ENCODE measurements around the gene SALL1.
A peak's percentile ranks its signal among the peaks of the same experiment; 100 is the strongest.

Gene SALL1

DNA sequence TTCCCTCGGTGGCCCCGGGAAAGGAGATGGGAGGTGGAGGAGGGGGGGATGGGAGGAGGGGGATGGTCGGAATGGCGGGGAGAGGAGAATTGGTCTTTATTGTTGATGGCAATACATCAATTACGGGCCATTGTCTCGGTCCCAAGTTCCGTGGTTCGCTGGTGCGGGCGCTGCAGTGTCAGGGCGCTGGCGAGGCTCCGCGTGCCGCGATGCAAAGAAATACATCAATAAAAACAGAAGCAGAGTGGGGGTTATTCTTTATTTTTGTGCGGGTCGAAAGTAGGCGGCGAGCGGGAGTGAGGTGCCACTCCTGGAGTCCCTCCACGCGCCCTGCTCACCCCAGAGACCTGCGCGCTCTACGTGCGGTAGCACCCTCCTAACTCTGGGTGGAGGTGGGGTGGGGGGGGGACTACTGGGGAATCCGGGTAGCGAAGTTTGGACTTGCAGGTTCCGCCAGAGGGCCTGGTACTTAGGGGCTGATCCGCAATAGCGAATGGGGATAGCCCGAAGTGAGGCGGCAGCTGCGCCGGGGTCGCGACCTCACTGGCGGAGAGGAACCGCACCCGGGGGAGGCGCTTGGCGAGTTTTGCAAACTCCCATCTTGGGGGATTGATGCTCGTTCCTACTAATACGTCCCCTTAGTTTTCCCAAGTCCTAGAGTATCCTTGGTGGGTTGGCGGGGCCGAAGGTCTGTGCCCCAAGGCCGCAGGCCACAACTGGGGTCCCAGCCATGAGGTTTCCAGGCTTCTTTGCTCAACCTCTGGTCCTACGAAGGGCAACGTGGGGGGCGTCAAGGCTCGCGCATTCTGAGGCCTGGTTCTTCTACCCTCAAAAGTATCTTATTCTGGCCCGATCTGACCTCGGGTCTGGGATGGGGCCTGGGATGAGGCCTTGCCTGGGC is 3.5 kb upstream of the SALL1 start:
- Histone ChIP-seq H3K4me3 (ENCODE audit: low read depth, low read length) (no peak overlapping the region), H3K9me3 (no peaks in the 10 kb centered on the region), H3K36me3 (no peaks in the 10 kb centered on the region), H3K27me3 (peaks cover 73% of the 10 kb centered on the region), H3K4me1 (no peaks in the 10 kb centered on the region)
- no peak for DNase-seq
- TF ChIP-seq, protein P1, sequence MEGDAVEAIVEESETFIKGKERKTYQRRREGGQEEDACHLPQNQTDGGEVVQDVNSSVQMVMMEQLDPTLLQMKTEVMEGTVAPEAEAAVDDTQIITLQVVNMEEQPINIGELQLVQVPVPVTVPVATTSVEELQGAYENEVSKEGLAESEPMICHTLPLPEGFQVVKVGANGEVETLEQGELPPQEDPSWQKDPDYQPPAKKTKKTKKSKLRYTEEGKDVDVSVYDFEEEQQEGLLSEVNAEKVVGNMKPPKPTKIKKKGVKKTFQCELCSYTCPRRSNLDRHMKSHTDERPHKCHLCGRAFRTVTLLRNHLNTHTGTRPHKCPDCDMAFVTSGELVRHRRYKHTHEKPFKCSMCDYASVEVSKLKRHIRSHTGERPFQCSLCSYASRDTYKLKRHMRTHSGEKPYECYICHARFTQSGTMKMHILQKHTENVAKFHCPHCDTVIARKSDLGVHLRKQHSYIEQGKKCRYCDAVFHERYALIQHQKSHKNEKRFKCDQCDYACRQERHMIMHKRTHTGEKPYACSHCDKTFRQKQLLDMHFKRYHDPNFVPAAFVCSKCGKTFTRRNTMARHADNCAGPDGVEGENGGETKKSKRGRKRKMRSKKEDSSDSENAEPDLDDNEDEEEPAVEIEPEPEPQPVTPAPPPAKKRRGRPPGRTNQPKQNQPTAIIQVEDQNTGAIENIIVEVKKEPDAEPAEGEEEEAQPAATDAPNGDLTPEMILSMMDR (IDR thresholded peaks at IDR 0.05; ENCODE audit: low read depth, low read length), result no peak

DNA sequence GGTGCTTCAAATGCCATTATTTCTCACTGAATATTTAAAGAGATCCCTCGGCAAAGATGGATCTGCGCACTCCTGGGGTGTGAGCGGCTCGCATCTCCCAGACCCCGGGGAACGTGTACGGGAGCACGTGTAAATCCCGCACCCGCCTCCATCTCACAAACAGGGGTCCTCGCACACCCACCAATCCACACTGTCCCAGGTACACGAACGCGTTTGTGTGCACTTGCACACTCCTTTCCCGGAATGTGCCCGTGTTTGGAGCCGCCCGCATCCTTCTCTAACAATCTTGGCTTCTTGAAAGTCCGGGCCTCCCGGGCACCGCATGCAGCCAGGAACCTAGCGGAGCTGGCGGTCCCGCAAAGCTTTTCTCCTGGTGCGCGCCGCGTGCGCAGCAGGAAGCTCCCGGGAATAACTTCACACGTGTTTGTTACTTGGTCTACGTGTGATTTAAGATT is 2.5 kb upstream of the SALL1 start:
- no peaks in the 10 kb centered on the region for H3K9me3 ChIP-seq
- TF ChIP-seq, protein P1 (IDR thresholded peaks at IDR 0.05; ENCODE audit: low read depth, low read length), result no peak
- no peaks in the 10 kb centered on the region for H3K36me3 ChIP-seq
- H3K27me3 ChIP-seq, result peaks cover 79% of the 10 kb centered on the region
- no peak for DNase-seq
- H3K4me3 ChIP-seq (ENCODE audit: low read depth, low read length), result no peak overlapping the region
- H3K4me1 ChIP-seq, result no peaks in the 10 kb centered on the region

DNA sequence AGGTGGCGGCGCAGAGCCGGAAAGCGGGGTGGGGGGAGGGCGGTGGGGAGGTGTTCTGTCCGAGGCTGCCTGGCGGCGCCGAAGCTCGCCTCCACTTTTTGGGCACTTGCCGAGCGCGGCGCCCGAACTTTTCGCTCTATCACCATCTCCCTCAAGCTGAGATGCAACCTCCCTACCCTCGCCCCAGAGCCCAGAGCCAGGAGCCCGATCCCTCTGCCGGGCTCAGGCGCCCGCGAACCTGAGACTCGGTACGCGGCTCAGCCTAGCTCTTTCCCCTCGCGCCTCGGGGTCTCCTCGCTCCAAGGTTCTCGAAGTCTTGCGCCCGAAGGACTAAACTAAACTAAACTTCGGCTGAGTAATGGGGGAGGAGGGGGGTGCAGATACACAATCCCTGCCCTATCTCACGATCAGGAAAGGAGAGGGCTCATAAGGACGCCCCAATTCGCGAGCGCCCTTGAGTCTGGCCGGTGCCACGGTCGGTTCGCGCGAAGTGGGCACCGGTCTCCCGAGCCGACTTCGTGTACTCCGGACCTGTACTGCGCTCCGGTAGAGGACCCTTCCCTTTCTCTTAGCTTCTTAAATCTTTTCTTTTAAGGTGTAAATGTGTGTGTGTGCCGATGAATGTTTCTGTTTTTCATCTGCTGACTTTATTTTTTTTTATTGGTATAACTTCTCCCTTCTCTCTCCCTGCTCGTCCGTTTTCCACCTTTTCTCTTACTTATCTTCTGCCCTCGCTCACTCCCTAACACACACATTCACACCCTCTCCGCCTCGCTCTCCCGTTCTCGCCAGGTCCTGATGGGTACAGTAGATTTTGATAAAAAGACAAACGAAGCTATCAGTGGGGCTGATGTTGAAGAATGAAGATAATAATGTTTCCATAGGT is 1.9 kb upstream of the SALL1 start:
- Histone ChIP-seq H3K4me3 (ENCODE audit: low read depth, low read length) (no peak overlapping the region), H3K27me3 (peaks cover 86% of the 10 kb centered on the region), H3K9me3 (no peaks in the 10 kb centered on the region), H3K36me3 (no peaks in the 10 kb centered on the region), H3K4me1 (no peaks in the 10 kb centered on the region)
- no peak for DNase-seq
- TF ChIP-seq, protein P1 (IDR thresholded peaks at IDR 0.05; ENCODE audit: low read depth, low read length), result no peak

DNA sequence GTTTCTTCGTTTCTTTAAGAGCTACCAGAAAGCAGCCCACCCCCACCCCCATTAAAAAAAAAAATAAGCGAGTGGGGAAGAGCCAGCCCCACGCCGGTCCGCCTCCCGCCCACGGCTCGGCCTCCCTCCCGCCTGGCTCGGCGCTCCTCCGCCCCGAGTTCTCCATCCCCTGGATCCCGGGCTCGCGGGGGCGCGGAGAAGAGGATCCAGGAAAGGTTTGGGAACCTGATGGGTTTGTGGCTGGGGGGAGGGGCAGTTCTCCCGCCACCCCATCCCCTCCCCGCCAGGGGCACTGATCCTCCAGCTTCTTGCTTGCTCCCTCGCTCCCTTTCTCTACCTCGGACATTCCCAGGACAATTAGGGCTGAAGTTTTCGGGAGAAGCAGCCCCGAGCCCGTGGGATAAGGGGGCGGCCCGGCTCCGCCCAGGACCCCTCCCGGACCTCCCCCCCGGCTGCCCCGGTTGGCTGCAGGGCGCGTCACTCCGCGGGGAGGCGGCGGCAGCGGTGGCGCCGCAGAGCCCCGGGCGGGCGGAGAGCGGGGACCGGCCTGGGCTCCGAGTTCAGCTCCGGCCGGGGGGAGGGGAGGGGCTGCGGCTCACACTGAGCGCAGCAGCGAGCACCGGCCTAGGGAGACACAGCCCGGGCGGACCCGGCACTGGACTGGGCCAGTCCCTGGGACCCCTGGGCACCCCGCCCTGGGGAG is 1.0 kb upstream of the SALL1 start:
- peak overlapping the region; percentile 29 for H3K4me3 ChIP-seq (ENCODE audit: low read depth, low read length)
- TF ChIP-seq, protein P1 (IDR thresholded peaks at IDR 0.05; ENCODE audit: low read depth, low read length), result no peak
- H3K4me1 ChIP-seq, result no peaks in the 10 kb centered on the region
- peak; percentile 39 for DNase-seq
- peaks cover 80% of the 10 kb centered on the region for H3K27me3 ChIP-seq
- no peaks in the 10 kb centered on the region for H3K36me3 ChIP-seq
- no peaks in the 10 kb centered on the region for H3K9me3 ChIP-seq

DNA sequence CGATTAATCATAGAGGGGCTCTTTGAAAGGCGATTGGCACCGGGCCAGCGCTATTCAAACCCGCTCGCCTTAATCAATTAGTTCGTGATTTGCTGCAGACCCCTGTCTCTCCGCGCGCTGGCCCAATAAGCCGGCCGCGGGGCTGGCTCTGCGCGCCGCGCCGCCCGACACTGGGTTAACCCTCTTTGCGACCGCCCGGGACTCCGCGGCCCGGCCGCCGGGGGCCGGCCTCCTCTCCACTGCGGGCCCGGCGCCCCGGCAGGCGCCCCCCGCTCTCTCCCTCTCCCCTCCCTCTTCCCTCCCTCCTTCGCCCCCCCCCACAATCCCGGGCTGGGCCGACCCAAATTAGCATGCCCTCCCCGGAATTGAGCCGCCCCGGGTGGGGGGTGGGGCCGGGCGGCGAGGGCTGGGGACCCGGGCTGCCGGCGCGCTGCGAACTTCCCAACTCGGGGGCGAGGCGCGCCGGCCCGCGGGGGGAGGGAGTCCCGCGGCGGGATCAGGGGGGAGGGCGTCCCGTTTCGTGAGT is 428 bp upstream of the SALL1 start:
- H3K27me3 ChIP-seq, result peaks cover 80% of the 10 kb centered on the region
- no peaks in the 10 kb centered on the region for H3K4me1 ChIP-seq
- peak; percentile 43 for DNase-seq
- H3K36me3 ChIP-seq, result no peaks in the 10 kb centered on the region
- no peaks in the 10 kb centered on the region for H3K9me3 ChIP-seq
- TF ChIP-seq, protein P1 (IDR thresholded peaks at IDR 0.05; ENCODE audit: low read depth, low read length), result no peak
- H3K4me3 ChIP-seq (ENCODE audit: low read depth, low read length), result peak overlapping the region; percentile 29
